Pons (tissue), 1 donor: Measurements from ENCODE around the gene LSP1.

Source experiments
- DNase-seq: peaks from one replicate; pipeline ENCODE4 v3.0.0-alpha.2; 2016; ENCODE audit warnings: low spot score

Gene LSP1

DNA sequence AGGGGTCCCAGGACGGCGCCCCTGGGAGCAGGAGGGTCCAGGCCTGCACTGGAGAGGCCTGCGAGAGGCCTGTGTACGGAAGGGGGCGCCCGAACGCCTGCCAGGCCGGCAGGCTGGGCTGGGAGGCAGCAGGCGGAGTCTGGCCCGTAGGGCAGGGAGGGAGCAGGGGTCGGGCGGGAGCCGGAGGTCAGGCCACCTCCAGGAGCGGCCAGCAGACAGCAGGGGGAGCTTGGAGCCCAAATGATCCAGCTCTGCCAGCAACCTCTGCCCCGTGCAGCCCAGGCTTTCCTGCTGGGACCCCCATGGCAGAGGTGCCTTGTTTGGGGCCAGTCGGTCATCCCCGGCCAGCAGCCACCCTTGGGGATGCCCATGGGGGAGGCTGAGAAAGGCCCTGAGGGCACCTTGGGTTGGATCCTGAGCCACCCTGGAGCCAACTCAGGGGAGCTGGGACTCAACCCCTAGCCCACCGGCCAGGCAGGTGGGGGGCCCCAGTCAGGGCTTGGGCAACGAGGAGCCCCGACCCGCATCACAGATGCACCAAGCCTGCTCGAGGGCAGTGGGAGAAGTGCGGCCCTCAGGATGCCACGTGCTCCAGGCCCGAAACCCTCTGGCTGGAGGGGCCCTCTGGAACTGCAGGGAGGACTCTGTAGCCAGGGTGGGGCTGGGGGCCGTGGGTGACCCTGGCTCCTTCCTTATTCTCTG, 27.7 kb upstream of the LSP1 start:
- DNase-seq = no peak

DNA sequence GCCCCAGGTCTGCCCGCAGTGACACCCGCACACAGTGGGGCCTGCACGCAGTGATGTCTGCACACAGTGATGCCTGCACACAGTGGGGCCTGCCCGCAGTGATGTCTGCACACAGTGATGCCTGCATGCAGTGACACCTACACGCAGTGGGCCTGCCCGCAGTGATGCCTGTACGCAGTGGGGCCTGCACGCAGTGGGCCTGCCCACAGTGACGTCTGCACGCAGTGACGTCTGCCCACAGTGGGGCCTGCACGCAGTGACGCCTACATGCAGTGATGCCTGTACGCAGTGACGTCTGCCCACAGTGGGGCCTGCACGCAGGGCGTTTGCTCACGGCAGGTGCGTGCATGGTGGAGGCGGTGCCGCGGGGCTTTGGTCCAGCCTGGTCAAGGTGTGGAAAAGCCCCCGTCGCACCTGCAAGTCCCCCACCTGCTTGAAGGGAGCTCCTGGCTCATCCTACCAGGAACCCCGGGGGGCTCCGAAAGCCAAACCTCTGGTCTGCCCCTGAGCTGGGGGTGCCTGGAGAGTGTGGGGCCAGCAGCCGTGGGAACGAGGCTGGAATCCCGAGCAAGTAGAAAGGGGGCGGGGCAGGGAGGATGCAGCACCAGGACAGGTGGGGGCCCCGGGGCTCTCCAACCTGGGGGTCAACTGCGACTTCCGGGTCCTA, 27.0 kb upstream of the LSP1 start:
- DNase-seq = no peak

DNA sequence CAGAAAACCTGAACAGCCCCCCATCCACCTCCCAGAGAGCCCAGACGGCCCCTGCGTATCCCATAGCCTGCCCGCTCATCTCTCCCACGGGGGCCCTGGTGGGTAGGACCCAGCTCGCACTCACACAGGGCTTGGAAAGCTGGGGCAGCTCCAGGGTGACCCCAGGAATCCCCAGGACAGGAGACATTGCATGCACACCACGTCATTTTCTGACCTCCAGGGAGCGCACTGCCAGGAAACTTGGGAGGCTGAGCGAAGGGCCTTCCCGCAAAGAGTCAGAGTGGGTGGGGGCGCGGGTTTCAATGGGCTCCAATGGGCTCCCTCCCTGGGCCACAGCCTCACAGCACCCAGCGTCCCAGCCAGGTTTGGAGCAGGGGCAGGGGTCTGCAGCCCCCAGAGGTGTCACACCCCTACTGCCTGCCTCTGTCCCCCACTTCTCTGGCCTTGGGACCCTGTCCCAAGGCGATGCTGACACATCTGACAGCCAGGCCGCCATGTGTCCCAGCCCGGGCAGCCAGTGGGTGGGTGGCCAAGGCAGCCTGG, 26.3 kb upstream of the LSP1 start:
- no peak for DNase-seq

DNA sequence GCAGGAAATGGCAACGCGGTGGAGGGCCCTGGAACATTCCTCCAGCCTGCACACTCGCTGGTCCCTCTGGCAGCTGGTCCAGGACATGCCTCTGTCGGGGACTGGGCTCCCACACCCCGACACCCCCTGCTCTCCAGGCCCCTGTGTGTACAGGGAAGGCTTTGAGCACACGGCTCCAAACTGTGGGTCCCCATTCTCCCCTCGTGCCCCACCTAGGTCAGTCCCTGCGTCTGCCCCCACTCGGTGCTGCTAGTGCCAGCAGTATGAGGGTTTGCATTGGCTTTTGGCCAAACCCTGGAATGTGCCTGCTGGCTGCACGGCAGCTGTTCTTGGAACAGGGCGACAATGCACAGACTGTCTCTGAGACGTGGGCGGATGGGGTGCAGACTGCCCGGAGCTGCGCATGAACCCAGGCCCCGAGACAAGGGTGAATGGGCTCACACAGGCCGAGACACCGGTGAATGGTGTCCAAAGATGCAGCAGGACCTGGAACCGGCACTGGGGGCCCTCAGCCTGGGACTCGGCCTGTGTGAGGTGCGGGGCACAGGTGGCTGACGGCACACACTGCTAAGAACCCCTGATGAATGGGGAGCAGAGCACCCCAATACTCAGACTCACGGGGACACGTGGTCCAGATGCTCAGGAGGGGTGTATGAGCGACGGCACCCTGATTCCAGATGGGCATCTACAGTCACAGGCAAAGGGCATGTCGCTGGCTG, 25.6 kb upstream of the LSP1 start:
- peak; percentile 64 for DNase-seq

DNA sequence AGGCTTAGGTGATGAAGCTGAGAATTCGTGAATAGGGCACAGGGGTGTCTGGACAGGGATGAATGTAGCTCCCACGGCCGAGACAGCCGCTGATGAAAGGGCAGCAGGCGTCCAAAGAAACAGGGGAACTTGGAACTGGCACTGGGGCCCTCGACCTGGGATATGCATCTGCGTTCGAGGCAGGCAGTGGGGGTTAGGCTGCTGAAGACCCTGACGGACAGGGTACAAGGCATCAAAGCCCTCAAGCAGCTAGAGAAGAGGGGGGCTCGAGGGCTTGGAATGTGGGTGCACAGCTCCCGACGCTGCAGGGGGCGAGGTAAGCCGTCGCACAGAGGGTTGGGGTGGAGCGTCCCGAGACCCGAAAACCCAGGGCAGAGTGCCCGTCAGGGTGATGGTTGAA, 25.0 kb upstream of the LSP1 start:
- DNase-seq = no peak

DNA sequence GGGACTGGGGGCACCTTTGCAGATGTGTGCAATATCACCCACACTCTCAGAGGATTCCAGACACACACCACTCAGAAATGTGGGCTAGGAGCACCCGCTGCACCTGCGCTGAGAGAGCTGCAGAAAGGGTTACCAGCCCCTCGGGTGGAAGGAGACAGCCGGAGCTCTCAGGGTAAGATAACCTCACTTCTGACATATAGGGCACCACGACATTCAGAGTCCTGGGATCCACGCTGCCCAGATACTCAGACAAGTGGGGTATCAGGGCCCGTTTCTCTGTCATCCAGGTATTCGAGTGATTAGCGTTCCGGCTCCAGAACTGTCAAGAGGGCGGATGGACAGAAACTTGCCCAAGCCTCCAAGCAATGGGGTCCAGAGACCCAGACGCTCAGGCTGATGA, 24.3 kb upstream of the LSP1 start:
- no peak for DNase-seq

DNA sequence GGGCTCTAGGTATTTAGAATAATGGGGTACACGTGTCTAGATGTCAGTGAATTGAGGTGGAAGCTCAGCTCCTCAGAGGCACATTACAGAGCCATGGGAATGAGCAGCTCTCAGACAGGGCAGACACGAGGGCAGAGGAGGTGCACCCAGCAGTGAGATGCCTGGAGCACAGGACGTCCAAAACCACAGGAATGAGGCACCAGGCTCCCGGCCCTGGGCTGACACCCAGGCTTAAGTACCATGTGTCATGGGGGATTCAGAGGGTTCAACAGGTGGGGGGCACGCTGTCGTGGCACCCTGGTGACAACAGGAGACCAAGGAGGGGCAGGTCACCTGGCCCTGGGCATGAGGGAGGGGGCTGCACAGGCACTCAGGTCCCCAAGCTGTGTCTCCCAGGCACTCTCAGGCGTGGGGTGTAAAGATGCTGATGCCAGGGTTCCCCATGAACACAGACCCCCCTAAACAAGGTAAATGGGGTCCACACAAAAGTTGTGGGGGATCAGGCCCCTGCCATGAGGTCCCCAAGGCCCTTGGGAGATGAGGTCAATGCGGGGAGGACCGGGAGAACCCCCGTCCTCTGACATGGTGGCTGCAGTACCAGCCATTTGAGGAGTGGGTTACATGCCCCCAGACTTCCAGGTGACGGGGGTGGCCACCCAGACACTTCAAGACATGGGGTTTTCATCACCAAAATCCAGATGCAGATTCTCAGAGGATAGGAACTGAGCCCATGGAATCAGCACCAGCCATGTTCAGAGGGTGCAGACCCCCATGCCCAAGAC, 23.7 kb upstream of the LSP1 start:
- DNase-seq = no peak

DNA sequence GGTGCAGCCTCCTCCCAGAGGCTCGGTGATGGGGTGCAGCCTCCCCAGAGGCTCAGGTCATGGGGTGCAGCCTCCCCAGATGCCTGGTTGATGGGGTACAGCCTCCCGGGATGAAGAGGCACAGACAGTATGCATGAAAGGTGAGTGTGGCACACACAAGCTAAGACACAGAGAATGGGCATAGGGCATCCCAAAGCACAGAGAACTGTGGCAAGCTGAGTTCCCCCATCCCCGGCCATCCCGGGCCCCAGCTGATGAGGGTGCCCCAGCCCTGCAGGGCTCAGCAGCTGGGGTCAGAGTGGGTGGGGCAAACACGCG, 22.9 kb upstream of the LSP1 start:
- DNase-seq = no peak

DNA sequence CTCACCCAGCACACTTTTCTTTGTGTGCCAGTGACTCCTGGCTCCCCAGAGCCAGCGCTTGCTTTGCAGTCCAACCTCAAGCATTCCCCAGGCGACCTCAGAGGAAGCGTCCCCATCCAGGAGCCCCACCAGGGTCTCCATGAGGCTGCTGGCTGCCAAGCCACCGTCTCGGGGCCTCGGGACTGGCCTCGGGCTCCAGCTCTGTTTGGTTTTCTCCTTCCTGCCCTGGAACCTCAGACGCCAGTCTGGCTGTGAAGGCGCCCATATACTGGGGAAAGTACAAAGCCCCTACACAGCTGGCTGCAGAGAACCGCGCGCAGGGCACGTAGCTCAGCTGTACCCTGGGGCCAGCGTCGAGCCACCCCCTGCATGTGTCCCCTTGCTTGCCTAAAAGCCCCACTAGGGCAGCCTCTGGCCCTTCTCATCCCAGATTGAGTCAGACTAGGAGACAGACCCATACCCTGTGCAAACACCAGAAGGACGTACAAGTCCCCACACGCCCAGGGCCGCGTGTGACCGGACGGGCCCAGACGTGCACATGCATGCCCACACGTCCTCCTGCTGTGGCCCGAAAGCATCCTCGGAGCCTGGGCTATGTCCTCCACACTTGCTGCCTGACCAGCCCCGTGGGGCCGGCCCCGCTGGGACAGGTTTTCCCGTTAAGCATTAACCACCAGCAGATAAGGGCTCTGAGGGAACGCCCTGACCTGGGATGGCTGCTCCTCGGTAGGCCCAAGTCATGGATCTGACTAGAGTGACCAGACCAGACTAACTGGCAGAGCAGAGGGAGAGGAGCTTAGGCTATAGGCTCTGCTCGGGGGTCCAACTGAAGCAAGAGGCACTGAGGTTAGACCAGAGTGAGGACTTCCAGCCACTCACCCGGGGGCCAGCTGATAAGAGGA, 22.3 kb upstream of the LSP1 start:
- no peak for DNase-seq

DNA sequence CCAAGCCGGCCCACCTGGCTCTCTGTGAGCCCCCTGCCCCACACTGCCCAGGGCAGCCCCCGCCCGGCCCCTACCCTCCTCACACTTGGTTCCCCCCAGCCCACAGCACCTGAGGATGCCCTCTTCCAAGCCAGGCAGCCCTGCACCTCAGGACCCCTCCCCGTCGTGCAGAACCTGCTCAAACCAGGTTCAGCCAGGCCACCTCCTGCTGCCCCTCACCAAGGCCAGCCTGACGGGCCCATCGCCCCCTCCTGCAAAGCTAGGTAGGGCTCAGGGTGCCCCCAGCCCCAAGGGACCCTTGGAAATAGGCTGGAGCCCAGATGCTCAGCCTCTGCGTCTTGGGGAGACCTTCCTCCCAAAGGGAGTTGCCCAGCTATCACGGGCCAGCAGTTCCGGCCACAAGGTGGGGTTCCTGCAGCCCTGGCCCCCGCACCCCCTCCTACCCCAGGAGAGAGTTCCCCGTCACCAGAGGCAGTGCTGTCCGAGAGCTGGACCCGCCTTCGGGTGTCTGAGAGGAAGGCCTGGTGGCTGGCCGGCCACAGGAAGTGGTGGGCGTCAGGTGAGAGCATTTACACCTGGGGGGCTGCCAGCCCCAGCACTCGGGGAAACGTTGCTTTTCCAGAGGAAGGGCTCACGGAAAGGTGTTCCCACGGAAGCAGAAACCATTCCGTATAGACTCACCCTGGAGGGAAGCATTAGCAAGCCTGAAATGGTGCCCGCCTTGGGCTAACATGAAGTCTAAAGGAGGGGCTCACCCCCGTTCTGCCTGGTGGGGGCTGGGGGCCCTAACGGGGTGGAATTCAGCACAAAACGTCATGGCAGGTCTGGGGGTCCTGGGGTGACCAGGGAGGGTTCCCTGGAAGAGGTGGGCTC, 21.3 kb upstream of the LSP1 start:
- DNase-seq = no peak

DNA sequence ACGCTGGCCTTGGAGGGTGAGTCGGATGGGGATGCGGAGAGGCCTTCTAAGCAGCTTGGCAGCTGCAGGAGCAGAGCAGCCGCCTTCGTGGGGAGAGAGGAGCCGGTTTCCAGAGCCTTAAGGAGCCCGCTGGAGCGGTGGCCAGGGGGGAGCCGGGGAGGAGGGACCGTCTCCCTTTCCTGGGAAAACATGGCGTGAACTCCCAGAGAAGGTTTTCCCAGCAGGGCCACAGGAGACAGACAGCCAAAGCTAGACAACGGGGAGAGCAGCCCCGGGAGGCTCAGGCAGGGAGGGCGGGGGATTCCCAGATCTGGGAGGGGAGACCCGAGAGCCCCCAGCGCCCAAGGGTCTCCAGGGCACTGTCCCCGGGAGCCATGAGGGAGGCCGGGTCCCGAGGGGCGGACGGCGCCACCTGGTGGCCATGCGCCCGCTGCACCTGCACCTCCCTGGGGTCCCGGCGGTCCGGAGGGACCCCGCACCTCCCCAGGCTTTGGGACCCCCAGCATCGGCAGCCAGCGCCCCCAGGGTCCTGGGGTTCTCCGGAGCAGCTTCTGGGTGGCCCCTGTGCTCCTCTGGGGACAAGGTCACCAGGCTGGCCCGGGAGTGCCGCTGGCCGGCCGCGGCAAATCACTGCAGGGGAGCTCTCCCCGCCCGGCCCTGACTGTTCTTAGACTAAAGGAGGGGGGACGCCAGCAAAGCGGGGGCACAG, 20.5 kb upstream of the LSP1 start:
- DNase-seq = no peak

DNA sequence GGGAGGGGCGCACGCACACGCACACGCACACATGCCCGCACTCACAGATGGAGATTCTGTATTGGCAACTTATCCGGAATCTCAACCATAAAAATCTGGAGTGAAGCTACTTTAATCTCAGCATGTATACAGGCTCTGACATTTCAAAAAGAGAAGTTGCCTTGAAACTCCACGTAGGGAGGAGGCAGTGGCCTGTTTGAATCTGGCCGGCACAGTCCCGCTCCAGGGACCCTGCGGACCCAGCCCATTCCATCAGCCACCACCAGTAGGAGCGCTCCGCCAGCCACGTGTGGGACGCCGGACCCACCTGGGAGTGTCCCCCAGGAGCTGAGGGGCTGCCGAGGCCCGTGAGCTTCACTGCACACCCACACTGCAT, 20.0 kb upstream of the LSP1 start:
- no peak for DNase-seq

DNA sequence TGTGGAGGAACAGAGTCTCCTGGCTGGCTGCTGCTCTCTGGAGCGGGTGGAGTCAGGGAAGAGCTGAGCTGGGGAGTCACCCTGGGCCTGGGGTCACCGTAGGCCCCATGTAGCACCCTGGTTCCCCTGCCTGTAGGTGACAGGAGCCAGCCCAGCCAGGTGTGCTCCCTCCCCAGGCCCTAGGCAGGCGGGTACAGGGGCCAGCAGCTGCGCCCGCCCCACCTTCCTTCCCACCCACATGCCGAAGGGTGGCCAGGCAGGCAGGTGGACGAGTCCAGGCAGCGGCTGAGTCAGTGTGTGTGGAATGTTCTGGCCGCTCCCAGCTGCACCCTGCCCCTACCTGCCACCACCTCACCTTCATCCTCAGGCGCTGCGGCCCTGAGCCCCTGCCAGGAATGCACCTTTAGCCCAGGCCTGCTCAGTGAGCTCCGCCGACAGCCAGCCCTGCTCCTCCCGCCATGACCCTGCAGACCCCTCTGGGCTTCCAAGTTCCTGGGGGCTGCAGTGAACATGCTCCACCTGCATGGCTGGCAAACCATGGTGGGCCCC, 18.7 kb upstream of the LSP1 start:
- DNase-seq = no peak

DNA sequence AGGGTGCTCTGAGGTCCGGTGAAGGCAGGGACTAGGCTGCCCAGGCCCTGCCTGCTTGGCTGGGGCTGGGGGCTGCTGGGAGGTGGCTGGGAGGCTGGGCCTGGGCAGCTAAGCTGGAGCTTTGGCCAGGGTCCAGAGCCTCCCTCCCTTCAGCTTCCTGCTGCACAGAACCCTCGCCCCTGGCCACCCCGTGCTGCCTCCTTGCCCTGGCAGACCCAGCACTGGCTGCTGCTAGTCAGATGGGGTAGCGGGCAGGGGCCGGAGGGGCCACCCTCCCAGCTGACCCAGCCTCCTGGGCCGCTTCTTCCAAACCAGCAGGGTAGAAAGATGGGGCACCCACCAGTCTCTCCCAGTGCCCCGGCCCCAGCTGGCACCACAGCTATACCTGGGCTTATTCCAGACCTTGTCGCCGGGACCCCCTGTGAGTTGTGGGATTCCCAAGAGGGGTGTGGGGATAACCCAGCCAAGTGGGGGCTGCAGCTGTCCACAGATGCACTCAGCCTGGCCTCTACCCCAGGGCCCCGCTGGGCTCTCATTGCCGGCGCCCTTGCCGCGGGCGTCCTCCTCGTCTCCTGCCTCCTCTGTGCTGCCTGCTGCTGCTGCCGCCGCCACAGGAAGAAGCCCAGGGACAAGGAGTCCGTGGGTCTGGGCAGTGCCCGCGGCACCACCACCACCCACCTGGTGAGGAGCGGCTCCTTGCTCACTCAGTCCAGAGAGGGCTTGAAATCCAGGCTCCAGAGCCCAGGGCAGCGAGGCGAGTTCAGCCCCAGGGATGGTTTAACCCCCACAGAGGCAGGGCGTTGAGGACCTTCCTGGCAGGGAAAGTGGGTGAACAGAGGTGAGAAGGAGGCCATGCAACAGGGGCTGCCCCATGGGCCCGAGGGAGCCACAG, 17.9 kb upstream of the LSP1 start, which contains the start of gene SYT8:
TSS of gene SYT8 (plus strand) at position 212 of the 892 bp plus-strand sequence. CDS start at position 328, 116 bp downstream.
- no peak for DNase-seq

DNA sequence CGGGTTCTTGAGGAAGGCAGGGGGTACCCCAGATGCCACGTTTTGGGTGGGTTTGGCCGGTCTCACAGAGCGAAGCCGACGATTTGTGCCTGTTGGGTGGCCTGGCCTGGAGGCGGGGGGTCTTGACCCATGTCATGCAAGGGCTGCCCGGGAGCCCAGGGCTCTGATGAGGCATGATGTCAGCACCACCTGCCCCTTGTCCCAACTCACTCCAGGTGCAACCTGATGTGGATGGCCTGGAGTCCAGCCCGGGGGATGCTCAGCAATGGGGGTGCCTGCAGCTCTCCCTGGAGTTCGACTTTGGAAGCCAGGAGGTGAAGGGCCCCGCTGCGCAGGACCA, 17.2 kb upstream of the LSP1 start:
- no peak for DNase-seq

DNA sequence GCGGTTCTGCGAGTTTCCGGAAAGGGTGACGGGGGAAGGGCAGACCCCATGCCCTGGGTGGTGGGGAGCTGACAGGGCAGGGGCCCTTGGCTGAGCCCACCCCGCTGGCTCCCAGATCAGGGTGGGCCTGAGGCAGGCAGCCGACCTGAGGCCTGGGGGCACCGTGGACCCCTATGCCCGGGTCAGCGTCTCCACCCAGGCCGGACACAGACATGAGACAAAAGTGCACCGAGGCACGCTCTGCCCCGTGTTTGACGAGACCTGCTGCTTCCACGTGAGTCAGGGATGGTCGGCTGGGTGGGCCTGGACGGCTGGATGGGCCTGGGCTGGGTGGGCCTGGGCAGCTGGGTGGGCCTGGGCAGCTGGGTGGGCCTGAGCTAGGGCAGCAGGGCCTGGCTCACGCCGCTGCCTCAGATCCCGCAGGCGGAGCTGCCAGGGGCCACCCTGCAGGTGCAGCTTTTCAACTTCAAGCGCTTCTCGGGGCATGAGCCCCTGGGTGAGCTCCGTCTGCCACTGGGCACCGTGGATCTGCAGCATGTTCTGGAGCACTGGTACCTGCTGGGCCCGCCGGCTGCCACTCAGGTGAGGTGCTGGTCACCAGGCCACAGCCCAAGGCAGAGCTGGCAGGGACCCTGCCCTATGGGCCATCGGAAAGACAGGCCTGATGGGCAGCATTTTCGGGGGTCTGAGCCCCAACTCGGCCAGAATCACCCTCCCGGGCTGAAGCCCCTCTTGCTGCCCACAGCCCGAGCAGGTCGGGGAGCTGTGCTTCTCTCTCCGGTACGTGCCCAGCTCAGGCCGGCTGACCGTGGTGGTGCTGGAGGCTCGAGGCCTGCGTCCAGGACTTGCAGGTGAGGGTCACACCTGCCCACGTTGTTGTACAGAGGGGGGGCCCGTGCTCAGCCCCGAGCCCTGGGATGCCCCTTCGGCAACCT, 16.6 kb upstream of the LSP1 start:
- DNase-seq = no peak
